NCI-H1048 (cell line): ENCODE data around the gene ABCA13.

ENCODE experiments used
- DNase-seq: peaks from one replicate; lab custom pipeline; 2025; lab: John Stamatoyannopoulos, UW

Gene ABCA13

GRCh38 chr7:48522692-48523091 is 351.4 kb downstream of the ABCA13 start:
- no peak for DNase-seq

GRCh38 chr7:48525736-48526732 is 354.8 kb downstream of the ABCA13 start:
- DNase-seq, result no peak

- no peak for DNase-seq
Observed at GRCh38 chr7:48528646-48529045, 357.4 kb downstream of the ABCA13 start.

GRCh38 chr7:48537561-48537960 is 366.3 kb downstream of the ABCA13 start:
- DNase-seq, result no peak

- no peak for DNase-seq
Observed at GRCh38 chr7:48540746-48541145, 369.5 kb downstream of the ABCA13 start.

GRCh38 chr7:48548667-48549066 is 377.4 kb downstream of the ABCA13 start:
- DNase-seq, result no peak

- no peak for DNase-seq
Observed at GRCh38 chr7:48551652-48552051, 380.4 kb downstream of the ABCA13 start.

- no peak for DNase-seq
Observed at GRCh38 chr7:48563334-48563733, 392.1 kb downstream of the ABCA13 start.

- DNase-seq, result no peak
Observed at GRCh38 chr7:48575516-48575915, 404.3 kb downstream of the ABCA13 start.

GRCh38 chr7:48587475-48587874 is 416.2 kb downstream of the ABCA13 start:
- no peak for DNase-seq

- DNase-seq, result no peak
Observed at GRCh38 chr7:48594349-48594748, 423.1 kb downstream of the ABCA13 start.

- no peak for DNase-seq
Observed at GRCh38 chr7:48595756-48596155, 424.5 kb downstream of the ABCA13 start.

GRCh38 chr7:48610705-48611104 is 439.4 kb downstream of the ABCA13 start:
- DNase-seq, result no peak

GRCh38 chr7:48611993-48612392 is 440.7 kb downstream of the ABCA13 start:
- no peak for DNase-seq

GRCh38 chr7:48617508-48617907 is 446.2 kb downstream of the ABCA13 start:
- no peak for DNase-seq

GRCh38 chr7:48617993-48618392 is 446.7 kb downstream of the ABCA13 start:
- DNase-seq, result no peak

GRCh38 chr7:48621076-48621475 is 449.8 kb downstream of the ABCA13 start:
- DNase-seq, result no peak

GRCh38 chr7:48627164-48627563 is 455.9 kb downstream of the ABCA13 start:
- no peak for DNase-seq

GRCh38 chr7:48628793-48629349 is 457.6 kb downstream of the ABCA13 start:
- no peak for DNase-seq

GRCh38 chr7:48634116-48634632 is 462.9 kb downstream of the ABCA13 start:
- DNase-seq, result no peak

- no peak for DNase-seq
Observed at GRCh38 chr7:48635796-48636195, 464.5 kb downstream of the ABCA13 start.

- DNase-seq, result no peak
Observed at GRCh38 chr7:48636391-48637015, 465.2 kb downstream of the ABCA13 start.

- no peak for DNase-seq
Observed at GRCh38 chr7:48637382-48637781, 466.1 kb downstream of the ABCA13 start.
